Tibial artery (tissue), 4 donors: ENCODE data around the gene TERB1.
A peak's percentile ranks its signal among the peaks of the same experiment; 100 is the strongest.

Source experiments
- DNase-seq, 2 donors: peaks; one replicate each; pipeline ENCODE4 v3.0.0-alpha.2; 2019
- H3K27ac ChIP-seq, 2 donors: fragments of 200-600 bp; sonication (generic) in 1 of 2; 1 replicate in 1 of 2; 2 replicates in 1 of 2; pipeline ENCODE4 v1.5.1; 2018 to 2019; ENCODE audit warnings: mild to moderate bottlenecking in 1 of 2
- H3K27me3 ChIP-seq, 2 donors: fragments of 200-600 bp; sonication (generic) in 1 of 2; one replicate each; pipeline versions ENCODE4 v1.5.1 to v1.6.0; 2016 to 2019
- H3K36me3 ChIP-seq, 3 donors: fragments of 200-600 bp; sonication (generic) in 2 of 3; one replicate each; pipeline ENCODE4 v1.5.1; 2016 to 2019; ENCODE audit warnings: mild to moderate bottlenecking in 2 of 3
- H3K4me1 ChIP-seq, 4 donors: fragments of 200-600 bp; sonication (generic) in 2 of 4; 1 replicate in 3 of 4; 2 replicates in 1 of 4; pipeline ENCODE4 v1.5.1; 2016 to 2019
- H3K4me3 ChIP-seq, 2 donors: fragments of 200-600 bp; sonication (generic) in 1 of 2; 1 replicate in 1 of 2; 2 replicates in 1 of 2; pipeline ENCODE4 v1.5.1; 2018 to 2019; ENCODE audit warnings: mild to moderate bottlenecking in 2 of 2
- H3K9me3 ChIP-seq, 3 donors: fragments of 200-600 bp; sonication (generic) in 1 of 3; one replicate each; pipeline ENCODE4 v1.5.1; 2016 to 2019
- CTCF ChIP-seq, 2 experiments: fragments of 200-600 bp in 1 of 2; fragments of 450-650 bp in 1 of 2; IDR thresholded peaks; one replicate each; pipeline ENCODE4 v1.5.1; 2017 to 2019; ENCODE audit warnings: antibody characterized with exemption in 2 of 2, mild to moderate bottlenecking in 1 of 2, moderate library complexity in 1 of 2
- intact Hi-C: fragments of 100-400 bp; cut with DNase I; formaldehyde crosslinking; loops from one replicate; pipeline ENCODE4 v1.15.0; 2023; ENCODE audit warnings: low total_unique reads

The TERB1 gene

GRCh38 chr16:66706506-66706880 is 94.9 kb downstream of the TERB1 start:
- H3K36me3 ChIP-seq: no peaks in the 10 kb centered on the region
- peaks cover 0 to 1% (median 0%) of the 10 kb centered on the region in 3 donors for H3K9me3 ChIP-seq
- H3K4me3 ChIP-seq: peak overlapping the region; percentile 9 to 29
- H3K27ac ChIP-seq: peak overlapping the region; percentile 82 to 87
- intact Hi-C loops: no loop called here
- no peak for TF ChIP-seq CTCF (IDR thresholded peaks at IDR 0.05)
- no peak for DNase-seq
- no peaks in the 10 kb centered on the region for H3K27me3 ChIP-seq
- peaks cover 0 to 44% (median 24%) of the 10 kb centered on the region in 4 donors for H3K4me1 ChIP-seq

- intact Hi-C loops: no loop called here
- Histone ChIP-seq H3K36me3 (no peaks in the 10 kb centered on the region), H3K4me3 (peak overlapping the region; percentile 9 to 29), H3K4me1 (peaks cover 0 to 44% (median 24%) of the 10 kb centered on the region in 4 donors), H3K27me3 (no peaks in the 10 kb centered on the region), H3K27ac (peak overlapping the region; percentile 82 to 87), H3K9me3 (no peaks in the 10 kb centered on the region)
- DNase-seq: peak; percentile 76 to 94
- no peak for TF ChIP-seq CTCF (IDR thresholded peaks at IDR 0.05)
Observed at GRCh38 chr16:66705790-66706505, 95.4 kb downstream of the TERB1 start.
